Mucosa of gallbladder (tissue), 1 donor: ENCODE data around the gene TIMM44. TPM values are rescaled to one million over a fixed set of nuclear protein-coding genes. Genes with fewer than 3 reads are reported as not detected.

Source experiments
- DNase-seq: peaks from one replicate; pipeline ENCODE4 v3.0.0-alpha.2; 2020; ENCODE audit warnings: low spot score
- total RNA-seq: library from RNA; stranded (reverse); gene quantifications from one replicate; pipeline ENCODE4 v1.2.1, GENCODE V29; 2021
- donor health status: DM: no; HTN: no; CAD: no.

Gene TIMM44, protein sequence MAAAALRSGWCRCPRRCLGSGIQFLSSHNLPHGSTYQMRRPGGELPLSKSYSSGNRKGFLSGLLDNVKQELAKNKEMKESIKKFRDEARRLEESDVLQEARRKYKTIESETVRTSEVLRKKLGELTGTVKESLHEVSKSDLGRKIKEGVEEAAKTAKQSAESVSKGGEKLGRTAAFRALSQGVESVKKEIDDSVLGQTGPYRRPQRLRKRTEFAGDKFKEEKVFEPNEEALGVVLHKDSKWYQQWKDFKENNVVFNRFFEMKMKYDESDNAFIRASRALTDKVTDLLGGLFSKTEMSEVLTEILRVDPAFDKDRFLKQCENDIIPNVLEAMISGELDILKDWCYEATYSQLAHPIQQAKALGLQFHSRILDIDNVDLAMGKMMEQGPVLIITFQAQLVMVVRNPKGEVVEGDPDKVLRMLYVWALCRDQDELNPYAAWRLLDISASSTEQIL
- total RNA-seq: 46.2 TPM

DNA sequence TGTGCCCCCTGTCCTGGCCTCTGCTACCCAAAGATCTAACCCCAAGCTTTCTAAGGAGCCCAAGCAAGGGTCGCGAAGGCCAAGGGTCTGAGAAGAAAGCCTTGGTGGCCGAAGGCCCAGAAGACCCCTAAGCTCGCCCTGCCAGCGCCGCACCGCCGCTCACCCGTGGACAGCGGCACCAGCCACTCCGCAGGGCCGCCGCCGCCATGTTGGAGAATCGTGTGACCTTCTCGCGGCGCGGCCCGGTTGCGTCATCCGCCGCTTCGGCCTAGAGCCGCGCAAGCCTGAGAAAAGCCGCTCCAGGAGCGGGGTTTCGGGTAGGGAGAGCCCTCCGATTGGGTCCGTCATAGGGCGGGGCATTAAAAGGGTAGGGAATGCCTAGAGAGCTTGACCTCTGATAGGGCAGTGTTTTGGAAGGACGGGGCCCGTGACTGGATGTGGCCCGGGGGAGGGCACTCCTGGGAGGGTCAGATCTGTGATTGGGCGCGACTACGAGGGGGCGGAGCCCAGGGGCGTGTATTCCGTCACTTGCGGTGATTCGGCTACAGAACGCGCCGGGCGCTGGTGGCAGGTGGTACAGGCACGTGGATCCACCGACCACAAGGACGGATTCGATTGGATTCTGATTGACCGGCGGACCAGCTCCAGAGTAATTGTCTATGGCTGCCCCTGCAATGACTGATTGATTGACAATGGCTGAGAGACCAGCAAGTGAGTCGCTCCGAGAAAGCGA is at the start of gene TIMM44:
TIMM44 (minus strand) TSS at position 223 of the 733 bp plus-strand sequence; CDS start at position 208, 15 bp downstream.
- DNase-seq: peak; percentile 99

DNA sequence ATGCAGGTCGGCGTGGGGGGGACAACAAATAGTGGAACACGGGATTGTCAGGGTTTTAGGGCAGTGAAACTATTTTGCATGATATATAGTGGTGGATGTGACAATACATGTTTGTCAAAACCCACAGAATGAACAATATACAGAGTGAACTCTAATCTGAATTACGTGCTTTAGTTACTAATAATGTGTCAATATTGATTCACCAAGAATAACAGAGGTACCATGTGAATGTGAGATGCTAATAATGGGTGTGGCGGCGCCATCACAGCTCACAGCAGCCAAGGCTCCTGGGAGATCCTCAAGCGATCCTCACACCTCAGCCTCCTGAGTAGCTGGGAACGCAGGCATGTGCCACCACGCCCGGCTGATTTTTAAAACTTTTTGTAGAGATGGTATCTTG is 49.1 kb upstream of the TIMM44 start:
- DNase-seq: no peak

DNA sequence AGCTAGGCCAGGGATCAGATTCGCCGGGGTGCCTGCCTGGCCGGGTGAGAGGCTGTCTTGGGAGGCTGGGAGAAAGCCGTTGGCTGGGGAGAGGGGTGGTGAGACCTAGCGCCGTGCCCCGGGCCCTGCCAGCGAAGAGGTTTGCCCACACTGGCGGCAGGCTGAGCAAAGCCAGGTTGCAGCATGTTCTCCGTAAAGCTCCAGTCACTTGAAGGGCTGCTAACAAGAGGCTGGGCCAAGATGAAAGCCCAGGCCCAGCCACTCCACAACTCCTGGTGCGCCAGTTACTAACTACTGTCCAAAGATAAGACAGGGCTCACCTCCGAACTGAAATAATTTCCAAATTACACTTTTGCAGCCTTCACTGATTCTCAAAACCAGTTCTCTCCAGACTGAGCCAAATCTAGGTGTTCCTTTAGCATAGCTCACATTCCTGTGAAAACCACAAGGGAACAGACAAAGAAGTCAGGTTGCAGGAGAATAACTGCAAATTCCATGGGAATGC is 45.7 kb upstream of the TIMM44 start:
- DNase-seq: no peak

- no peak for DNase-seq
These were observed 44.8 kb upstream of the TIMM44 start for GRCh38 chr19:7988307-7988706.

- no peak for DNase-seq
These were observed 43.8 kb upstream of the TIMM44 start for GRCh38 chr19:7987114-7987768.

GRCh38 chr19:7986321-7987113 is 43.1 kb upstream of the TIMM44 start:
- DNase-seq: no peak

GRCh38 chr19:7985481-7985911 is 42.0 kb upstream of the TIMM44 start:
- DNase-seq: no peak

- no peak for DNase-seq
These were observed 40.8 kb upstream of the TIMM44 start for GRCh38 chr19:7983995-7984837.

- no peak for DNase-seq
These were observed 40.0 kb upstream of the TIMM44 start for GRCh38 chr19:7983286-7983950.

GRCh38 chr19:7982651-7983099 is 39.2 kb upstream of the TIMM44 start:
- DNase-seq: no peak

DNA sequence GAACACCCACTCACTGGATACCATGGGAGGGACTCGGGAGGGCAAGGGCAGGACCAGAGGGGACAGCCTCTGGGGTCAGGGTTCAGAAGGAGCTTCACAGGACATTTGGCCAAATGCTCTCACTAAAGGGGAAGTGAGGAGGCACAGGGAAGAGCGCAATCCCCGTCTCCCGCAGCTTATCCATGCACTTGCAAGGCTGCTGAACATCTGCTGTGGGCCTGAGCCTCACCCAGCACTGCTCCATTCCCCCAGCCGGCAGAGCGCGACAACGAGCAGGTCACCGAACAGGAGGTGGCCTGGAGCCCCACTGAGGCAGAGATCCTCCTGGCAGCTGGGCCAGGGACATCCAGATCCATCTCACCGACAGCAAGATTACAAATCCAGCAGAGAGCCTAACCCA is 38.6 kb upstream of the TIMM44 start:
- no peak for DNase-seq

DNA sequence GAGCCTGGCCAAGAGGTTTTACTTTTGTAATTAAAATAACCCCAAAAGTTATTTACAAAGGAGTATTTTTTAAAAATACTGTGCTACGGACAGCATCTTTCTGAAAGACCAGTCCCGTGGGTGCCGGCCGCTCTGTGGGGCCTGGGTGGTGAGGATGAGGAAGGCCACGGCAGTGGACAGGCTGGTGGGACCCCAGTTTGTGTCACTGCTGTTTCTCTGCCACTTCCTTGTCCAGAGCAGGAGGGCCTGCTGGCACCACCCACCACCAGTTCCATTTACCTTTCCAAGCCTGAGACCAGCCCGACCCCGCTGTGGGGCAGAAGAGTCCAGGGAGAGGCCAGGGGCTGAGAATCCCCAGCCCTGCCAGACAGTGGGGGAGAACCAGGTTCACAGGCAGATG is 38.2 kb upstream of the TIMM44 start:
- DNase-seq: no peak

GRCh38 chr19:7981199-7981598 is 37.7 kb upstream of the TIMM44 start:
- no peak for DNase-seq

GRCh38 chr19:7980635-7981121 is 37.2 kb upstream of the TIMM44 start:
- no peak for DNase-seq

DNA sequence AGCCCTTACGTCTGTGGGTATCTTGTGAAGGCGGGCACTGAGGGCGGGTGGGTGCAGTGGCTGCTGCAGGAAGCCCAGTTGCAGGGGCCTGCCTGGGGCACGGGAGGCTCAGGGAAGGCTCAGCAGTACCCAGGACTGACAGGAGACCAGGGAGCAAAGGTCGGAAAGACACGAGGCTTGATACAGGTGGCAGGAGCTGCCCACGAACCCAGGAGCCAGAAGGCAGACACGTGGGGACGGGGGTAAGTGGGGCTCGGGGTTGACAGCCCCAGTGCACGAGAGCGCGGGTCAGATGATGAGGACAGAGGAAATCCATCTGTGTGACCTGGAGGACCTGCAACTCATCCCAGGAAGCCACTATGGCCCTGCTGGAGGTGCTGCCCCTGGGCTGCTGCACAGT is 36.7 kb upstream of the TIMM44 start:
- no peak for DNase-seq

- no peak for DNase-seq
These were observed 36.1 kb upstream of the TIMM44 start for GRCh38 chr19:7979559-7979958.

- DNase-seq: no peak
These were observed 35.5 kb upstream of the TIMM44 start for GRCh38 chr19:7979011-7979410.

DNA sequence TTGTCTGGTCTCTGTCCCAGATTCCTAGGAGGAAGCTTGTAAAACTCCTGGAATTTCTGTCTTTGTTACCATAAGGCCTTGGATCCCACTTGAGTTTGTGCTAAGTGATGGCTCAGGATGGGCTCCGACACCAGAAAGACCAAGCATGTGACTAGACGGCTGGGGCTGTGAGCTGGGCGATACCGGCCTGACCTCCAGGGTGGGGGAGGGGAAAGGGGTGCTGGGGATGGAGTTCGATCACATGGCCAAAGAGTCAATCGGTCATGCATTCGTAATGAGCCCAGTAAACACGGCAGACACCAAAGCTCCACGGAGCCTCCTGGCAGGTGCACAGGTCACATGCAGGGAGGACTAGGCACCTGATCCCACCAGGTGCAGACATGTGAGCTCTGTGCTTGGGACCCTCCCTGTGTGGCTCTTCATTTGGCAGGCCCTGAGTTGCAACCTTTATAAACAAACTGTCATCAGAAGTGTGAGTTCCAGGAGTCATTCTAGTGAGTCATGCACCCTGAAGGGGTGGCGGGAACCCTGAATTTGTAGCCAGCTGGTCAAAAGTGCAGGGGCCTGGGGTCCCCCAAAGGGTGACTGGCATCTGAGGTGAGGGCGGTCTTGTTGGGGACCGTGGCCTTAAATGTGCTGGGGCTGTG is 34.8 kb upstream of the TIMM44 start:
- DNase-seq: no peak

DNA sequence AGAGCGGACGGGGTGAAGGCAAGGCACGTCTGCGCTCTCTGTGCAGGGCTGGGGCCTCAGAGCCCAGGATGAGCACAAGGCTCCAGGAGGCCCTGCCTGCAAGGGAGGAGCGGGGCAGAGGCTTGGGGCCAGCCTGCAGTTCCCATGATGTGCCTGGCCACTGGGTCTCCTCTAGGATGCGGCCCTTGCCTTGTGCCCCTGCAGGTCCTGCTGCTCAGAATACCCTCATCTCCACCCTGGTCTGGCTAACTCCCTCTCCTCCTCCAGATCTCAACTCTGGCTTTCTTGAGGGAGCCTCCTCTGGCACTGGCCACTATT is 34.2 kb upstream of the TIMM44 start:
- no peak for DNase-seq
